ENCODE measurements around the gene ZNF597.
A peak's percentile ranks its signal among the peaks of the same experiment; 100 is the strongest.

ZNF597 gene

DNA sequence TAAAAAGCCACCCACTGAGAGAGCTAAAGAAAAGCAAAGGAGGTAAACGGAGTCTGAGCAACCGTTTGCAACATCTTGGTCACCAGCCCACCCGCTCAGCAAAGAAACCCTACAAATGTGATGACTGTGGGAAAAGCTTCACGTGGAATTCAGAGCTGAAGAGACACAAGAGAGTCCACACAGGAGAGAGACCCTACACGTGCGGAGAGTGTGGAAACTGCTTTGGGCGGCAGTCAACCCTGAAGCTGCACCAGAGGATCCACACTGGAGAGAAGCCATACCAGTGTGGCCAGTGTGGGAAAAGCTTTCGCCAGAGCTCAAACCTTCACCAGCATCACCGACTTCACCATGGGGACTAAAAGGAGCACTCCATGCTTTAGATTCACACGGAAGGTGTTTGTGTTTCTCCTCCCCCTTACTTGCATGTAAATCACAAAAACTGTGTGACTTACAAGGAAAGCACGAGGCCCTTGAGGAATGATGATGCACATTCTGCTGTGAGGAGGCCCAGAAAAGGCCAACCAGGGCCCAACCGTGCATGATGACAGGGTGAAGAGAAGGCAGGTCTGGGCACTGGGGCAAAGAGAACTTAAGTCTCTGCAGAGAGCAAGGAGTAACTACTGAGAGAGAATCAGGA is 34.6 kb downstream of the ZNF597 start:
- TF ChIP-seq MYC (IDR thresholded peaks at IDR 0.05; ENCODE audit: low read depth, low read length) (no peak), POLR2A (IDR thresholded peaks at IDR 0.05; ENCODE audit: extremely low read depth, insufficient read length) (no peak)
- TF ChIP-seq, protein P1, sequence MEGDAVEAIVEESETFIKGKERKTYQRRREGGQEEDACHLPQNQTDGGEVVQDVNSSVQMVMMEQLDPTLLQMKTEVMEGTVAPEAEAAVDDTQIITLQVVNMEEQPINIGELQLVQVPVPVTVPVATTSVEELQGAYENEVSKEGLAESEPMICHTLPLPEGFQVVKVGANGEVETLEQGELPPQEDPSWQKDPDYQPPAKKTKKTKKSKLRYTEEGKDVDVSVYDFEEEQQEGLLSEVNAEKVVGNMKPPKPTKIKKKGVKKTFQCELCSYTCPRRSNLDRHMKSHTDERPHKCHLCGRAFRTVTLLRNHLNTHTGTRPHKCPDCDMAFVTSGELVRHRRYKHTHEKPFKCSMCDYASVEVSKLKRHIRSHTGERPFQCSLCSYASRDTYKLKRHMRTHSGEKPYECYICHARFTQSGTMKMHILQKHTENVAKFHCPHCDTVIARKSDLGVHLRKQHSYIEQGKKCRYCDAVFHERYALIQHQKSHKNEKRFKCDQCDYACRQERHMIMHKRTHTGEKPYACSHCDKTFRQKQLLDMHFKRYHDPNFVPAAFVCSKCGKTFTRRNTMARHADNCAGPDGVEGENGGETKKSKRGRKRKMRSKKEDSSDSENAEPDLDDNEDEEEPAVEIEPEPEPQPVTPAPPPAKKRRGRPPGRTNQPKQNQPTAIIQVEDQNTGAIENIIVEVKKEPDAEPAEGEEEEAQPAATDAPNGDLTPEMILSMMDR (IDR thresholded peaks at IDR 0.05; ENCODE audit: low read depth, low read length), result no peak
- TF ChIP-seq, protein P2, sequence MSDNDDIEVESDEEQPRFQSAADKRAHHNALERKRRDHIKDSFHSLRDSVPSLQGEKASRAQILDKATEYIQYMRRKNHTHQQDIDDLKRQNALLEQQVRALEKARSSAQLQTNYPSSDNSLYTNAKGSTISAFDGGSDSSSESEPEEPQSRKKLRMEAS (IDR thresholded peaks at IDR 0.05; ENCODE audit: low read depth, low read length), result no peak
- no peak overlapping the region for H3K4me3 ChIP-seq (ENCODE audit: low read depth, low read length)
- no peak for DNase-seq (ENCODE audit: low read depth)

DNA sequence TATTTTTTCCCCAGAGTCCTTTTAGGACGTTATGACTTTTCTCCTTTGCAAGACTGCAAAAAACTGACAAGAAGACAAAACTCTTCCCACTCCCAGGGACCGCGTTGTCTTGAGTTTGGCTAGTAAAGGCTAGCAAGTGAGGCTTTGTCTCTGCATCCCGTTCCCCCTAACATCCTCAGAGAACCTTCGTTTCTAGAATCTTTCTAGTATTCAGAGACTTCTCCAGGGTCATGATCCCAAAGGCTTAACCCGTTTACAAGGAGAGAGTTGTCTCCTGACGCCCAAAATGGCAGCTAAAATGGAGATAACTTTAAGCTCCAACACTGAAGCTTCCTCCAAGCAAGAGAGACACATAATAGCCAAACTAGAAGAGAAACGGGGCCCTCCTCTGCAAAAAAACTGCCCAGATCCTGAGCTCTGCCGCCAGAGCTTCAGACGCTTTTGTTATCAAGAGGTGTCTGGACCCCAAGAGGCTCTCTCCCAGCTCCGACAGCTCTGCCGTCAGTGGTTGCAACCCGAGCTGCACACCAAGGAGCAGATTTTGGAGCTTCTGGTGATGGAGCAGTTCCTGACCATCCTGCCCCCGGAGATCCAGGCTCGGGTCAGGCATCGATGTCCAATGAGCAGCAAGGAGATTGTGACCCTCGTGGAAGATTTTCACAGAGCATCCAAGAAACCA is 41.4 kb downstream of the ZNF597 start:
- peak; percentile 27 for DNase-seq (ENCODE audit: low read depth)
- TF ChIP-seq POLR2A (IDR thresholded peaks at IDR 0.05; ENCODE audit: extremely low read depth, insufficient read length) (no peak), MYC (IDR thresholded peaks at IDR 0.05; ENCODE audit: low read depth, low read length) (no peak)
- TF ChIP-seq, protein P1 (IDR thresholded peaks at IDR 0.05; ENCODE audit: low read depth, low read length), result no peak
- TF ChIP-seq, protein P2 (IDR thresholded peaks at IDR 0.05; ENCODE audit: low read depth, low read length), result no peak
- H3K4me3 ChIP-seq (ENCODE audit: low read depth, low read length), result peak overlapping the region; percentile 97

DNA sequence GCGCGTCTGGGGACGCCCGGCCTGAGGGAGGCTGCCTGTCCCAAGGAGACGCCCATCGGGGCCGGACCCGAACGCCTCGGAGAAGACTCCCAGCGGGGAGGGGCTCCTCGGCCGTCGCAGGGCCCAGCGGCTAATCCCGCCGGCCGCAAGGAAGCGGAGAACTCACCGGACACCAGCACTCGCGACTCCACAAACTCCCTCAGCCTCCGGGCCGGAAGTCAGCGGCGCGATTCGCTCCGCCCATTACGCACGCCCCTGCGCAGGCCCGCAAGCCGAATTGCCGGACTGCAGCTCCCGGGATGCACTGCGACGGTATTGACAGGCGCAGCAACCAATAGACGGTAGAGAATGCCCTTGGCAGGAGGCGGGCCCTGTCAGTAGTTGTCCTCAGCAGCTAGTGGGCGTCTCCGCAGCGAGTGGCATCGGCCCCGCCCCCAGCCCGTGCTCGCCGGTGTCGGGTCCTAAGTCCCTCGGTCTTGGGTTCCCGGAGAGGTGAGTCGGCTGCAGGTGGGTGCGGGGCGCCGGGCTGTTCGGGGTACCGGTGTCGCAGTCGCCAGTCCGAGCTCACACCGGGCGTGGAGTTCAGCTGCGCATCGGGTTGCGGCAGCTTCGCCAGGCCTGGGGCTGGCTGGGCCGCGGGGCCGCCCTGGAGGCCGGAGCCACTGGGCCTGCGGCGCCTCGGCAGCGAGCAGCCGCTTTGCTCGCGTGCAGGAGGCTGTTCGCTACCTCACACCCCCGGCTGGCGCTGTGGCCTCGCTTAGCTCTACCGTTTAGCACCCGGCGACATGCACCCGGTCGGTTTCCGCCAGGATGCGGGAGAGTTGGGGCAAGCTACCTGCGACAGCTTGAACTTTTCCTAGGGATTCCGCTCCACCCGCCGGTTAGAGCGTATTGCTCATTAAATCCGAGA is 42.3 kb downstream of the ZNF597 start, which contains the start of the genes ZNF174 and ZSCAN32:
TSS of gene ZNF174 (plus strand) at position 437 of the 910 bp plus-strand sequence. CDS start 790 bp downstream, outside the sequence.
TSS of gene ZSCAN32 (minus strand) at position 226 of the 910 bp plus-strand sequence. CDS start 3,447 bp downstream, outside the sequence.
- TF ChIP-seq MYC (IDR thresholded peaks at IDR 0.05; ENCODE audit: low read depth, low read length), result peak; percentile 79
- TF ChIP-seq, protein P2 (IDR thresholded peaks at IDR 0.05; ENCODE audit: low read depth, low read length), result peak; percentile 71
- TF ChIP-seq, protein P1 (IDR thresholded peaks at IDR 0.05; ENCODE audit: low read depth, low read length), result no peak
- peak; percentile 77 for TF ChIP-seq POLR2A (IDR thresholded peaks at IDR 0.05; ENCODE audit: extremely low read depth, insufficient read length)
- H3K4me3 ChIP-seq (ENCODE audit: low read depth, low read length), result peak within 1 kb of the TSS; percentile 97
- peak; percentile 99 for DNase-seq (ENCODE audit: low read depth)

DNA sequence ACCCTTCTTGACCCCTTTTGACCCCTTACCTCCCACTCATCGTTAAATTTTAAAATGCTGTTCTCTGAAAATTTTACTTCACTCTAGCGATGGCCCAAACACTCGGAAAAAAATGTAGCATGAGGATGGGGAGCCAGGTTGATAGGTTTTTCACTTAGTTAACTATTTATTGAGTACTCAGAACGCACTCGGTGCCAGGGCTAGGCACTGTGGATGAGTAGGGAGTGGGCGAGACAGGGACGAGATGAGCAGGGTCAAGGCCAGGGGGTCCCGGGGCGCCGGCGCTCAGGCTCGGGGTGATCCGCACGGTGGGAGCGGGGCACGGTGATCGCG is 42.9 kb downstream of the ZNF597 start:
- no peak for DNase-seq (ENCODE audit: low read depth)
- TF ChIP-seq, protein P2 (IDR thresholded peaks at IDR 0.05; ENCODE audit: low read depth, low read length), result no peak
- peak overlapping the region; percentile 97 for H3K4me3 ChIP-seq (ENCODE audit: low read depth, low read length)

DNA sequence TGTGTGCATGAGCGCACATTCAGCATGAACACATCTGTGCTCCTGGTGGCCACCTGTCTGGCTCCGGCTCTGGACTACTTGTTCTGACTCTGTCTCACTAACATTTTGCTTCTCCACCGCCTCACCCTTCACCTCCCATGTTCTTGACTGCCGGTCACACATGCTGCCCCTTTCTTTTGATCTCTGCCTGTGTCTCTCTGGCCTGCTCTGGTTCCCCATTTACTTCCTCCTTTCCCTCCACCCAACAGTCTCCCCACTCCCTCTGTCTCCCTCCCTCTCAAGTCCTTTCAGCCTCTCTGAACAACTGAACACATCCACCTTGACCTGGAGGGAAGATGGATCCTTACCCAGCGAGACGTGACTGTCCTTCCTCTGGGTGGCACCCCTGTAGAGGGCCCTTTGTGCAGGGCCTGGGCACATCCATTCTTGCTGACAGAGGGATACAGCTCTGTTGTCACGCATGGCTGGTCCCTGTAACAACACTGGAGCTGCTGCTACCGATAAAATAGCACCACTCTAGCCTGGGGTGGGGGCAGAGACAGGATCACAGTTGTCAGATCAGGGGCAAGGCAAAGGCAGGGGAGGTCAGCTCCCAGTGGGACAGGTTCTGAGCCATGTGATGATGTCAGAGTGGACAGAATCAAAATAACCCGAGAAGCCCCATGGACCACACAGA is 53.5 kb downstream of the ZNF597 start:
- DNase-seq (ENCODE audit: low read depth), result no peak
- H3K4me3 ChIP-seq (ENCODE audit: low read depth, low read length), result no peak overlapping the region
- TF ChIP-seq, protein P2 (IDR thresholded peaks at IDR 0.05; ENCODE audit: low read depth, low read length), result no peak
- no peak for TF ChIP-seq POLR2A (IDR thresholded peaks at IDR 0.05; ENCODE audit: extremely low read depth, insufficient read length)
- TF ChIP-seq, protein P1 (IDR thresholded peaks at IDR 0.05; ENCODE audit: low read depth, low read length), result no peak
- no peak for TF ChIP-seq MYC (IDR thresholded peaks at IDR 0.05; ENCODE audit: low read depth, low read length)
